ENCODE data around the gene TAF9.

GRCh38 chr5:69369340-69370121, at the start of gene TAF9, which contains the start of the genes AK6 and RAD17:
- TF ChIP-seq CTCF (IDR thresholded peaks at IDR 0.05) (no peak), EZH2phosphoT487 (IDR thresholded peaks at IDR 0.05) (no peak)
